Measurements from ENCODE around the gene NKIRAS2. TPM values are rescaled to one million over a fixed set of nuclear protein-coding genes. Genes with fewer than 3 reads are reported as not detected.

The NKIRAS2 gene
- total and polyA plus RNA-seq, 4 donors, result 16.4 to 20.7 (median 17.4) TPM

DNA sequence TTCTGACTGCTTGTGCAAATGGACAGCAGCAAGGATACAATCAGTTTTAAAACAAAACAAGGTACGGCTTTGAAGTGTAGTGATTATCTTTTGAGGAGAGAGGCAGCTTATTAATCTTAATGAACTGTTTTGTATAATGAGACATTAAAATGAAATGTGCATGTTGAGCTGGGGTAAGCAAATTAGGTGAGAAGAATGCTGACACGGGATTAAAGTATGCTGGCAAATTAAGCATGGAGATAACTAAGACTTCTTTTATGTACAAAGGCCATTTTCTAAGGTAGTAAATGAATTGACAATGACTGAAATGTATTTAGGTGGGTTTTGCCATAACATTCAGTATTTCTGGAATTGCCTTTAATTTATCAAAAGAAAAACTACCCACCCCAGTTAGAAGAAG lies 21.4 kb upstream of the NKIRAS2 start:
- Histone ChIP-seq H3K4me1 (ENCODE audit: control insufficient read depth in 4 of 4, insufficient read depth in 4 of 4, low read length in 3 of 4) (peaks cover 5 to 10% (median 6%) of the 10 kb centered on the region in 4 donors), H3K27me3 (ENCODE audit: control insufficient read depth in 4 of 4, insufficient read depth in 4 of 4, low read length in 3 of 4) (no peaks in the 10 kb centered on the region), H3K9ac (ENCODE audit: low read depth in 1 of 2, low read length in 2 of 2) (no peak overlapping the region), H3K4me3 (ENCODE audit: low read depth in 1 of 3, low read length in 3 of 3) (no peak overlapping the region), H3K27ac (ENCODE audit: low read depth in 1 of 2, low read length in 2 of 2) (no peak overlapping the region), H3K36me3 (ENCODE audit: control insufficient read depth in 4 of 4, insufficient read depth in 3 of 4, low read depth in 1 of 4, low read length in 3 of 4) (peaks cover 10 to 49% (median 38%) of the 10 kb centered on the region in 4 donors), H3K9me3 (ENCODE audit: control insufficient read depth in 4 of 4, low read length in 3 of 4) (no peaks in the 10 kb centered on the region)
- WGBS, result 45% methylated on average over 2 of the region's 2 CpGs
- DNase-seq (ENCODE audit: low spot score), result no peak
- TF ChIP-seq, protein P1, sequence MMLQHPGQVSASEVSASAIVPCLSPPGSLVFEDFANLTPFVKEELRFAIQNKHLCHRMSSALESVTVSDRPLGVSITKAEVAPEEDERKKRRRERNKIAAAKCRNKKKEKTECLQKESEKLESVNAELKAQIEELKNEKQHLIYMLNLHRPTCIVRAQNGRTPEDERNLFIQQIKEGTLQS (IDR thresholded peaks at IDR 0.05), result no peak
- TF ChIP-seq, protein P2, sequence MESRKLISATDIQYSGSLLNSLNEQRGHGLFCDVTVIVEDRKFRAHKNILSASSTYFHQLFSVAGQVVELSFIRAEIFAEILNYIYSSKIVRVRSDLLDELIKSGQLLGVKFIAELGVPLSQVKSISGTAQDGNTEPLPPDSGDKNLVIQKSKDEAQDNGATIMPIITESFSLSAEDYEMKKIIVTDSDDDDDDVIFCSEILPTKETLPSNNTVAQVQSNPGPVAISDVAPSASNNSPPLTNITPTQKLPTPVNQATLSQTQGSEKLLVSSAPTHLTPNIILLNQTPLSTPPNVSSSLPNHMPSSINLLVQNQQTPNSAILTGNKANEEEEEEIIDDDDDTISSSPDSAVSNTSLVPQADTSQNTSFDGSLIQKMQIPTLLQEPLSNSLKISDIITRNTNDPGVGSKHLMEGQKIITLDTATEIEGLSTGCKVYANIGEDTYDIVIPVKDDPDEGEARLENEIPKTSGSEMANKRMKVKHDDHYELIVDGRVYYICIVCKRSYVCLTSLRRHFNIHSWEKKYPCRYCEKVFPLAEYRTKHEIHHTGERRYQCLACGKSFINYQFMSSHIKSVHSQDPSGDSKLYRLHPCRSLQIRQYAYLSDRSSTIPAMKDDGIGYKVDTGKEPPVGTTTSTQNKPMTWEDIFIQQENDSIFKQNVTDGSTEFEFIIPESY (IDR thresholded peaks at IDR 0.05), result no peak
- TF ChIP-seq JUND (IDR thresholded peaks at IDR 0.05), result no peak
- no peak for TF ChIP-seq FOXA2 (IDR thresholded peaks at IDR 0.05)
- TF ChIP-seq, protein P3, sequence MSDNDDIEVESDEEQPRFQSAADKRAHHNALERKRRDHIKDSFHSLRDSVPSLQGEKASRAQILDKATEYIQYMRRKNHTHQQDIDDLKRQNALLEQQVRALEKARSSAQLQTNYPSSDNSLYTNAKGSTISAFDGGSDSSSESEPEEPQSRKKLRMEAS (IDR thresholded peaks at IDR 0.05), result no peak
- no peak for TF ChIP-seq HNF4A (conservative IDR thresholded peaks at IDR 0.05)
- TF ChIP-seq FOXA1 (IDR thresholded peaks at IDR 0.05), result no peak
- no peak for TF ChIP-seq GABPA (IDR thresholded peaks at IDR 0.05 in 1 of 2, conservative IDR thresholded peaks at IDR 0.05 in 1 of 2)
- TF ChIP-seq NR2F2 (IDR thresholded peaks at IDR 0.05), result no peak
- TF ChIP-seq, protein P4, sequence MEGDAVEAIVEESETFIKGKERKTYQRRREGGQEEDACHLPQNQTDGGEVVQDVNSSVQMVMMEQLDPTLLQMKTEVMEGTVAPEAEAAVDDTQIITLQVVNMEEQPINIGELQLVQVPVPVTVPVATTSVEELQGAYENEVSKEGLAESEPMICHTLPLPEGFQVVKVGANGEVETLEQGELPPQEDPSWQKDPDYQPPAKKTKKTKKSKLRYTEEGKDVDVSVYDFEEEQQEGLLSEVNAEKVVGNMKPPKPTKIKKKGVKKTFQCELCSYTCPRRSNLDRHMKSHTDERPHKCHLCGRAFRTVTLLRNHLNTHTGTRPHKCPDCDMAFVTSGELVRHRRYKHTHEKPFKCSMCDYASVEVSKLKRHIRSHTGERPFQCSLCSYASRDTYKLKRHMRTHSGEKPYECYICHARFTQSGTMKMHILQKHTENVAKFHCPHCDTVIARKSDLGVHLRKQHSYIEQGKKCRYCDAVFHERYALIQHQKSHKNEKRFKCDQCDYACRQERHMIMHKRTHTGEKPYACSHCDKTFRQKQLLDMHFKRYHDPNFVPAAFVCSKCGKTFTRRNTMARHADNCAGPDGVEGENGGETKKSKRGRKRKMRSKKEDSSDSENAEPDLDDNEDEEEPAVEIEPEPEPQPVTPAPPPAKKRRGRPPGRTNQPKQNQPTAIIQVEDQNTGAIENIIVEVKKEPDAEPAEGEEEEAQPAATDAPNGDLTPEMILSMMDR (IDR thresholded peaks at IDR 0.05; ENCODE audit: low read depth, low read length, missing input control), result no peak
- no peak for TF ChIP-seq SP1 (IDR thresholded peaks at IDR 0.05)

DNA sequence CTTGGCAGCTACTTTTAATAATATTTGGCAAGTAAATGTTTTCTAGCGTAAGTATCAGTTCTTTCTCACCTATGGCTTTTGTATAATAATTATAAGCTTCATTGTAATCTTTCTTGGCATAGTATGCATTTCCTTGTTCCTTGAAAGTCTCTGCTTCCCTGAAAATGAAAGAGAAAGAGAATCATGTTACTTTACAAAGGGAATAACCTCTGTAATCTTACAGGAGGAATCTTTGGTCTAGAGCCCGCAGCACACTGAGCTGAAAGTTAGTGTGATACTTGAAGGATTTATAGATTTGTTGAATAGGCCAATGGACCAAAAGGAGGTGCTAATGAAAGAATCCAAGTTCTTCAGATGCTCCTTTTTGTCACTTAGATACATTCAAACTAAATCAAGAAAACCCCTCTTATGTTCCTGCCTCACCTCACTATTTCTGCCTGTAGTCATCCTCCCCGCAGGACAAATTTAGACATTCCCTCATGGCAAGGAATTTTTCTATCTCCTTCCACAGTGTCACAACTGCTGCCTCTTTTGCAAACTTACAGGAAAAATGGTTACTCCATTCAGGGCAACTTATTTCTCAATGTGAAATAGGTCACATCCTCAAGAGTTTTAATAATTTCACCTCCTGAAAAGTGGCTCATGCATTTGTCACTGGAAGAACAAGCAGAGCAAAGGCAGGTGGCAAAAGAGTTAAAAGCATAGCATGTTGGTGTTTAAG lies 19.3 kb upstream of the NKIRAS2 start:
- no peak for DNase-seq (ENCODE audit: low spot score)
- H3K9me3 ChIP-seq (ENCODE audit: control insufficient read depth in 4 of 4, low read length in 3 of 4), result no peaks in the 10 kb centered on the region

More for the DNA sequence above, 19.3 kb upstream of the NKIRAS2 start:
- Histone ChIP-seq H3K9ac (ENCODE audit: low read depth in 1 of 2, low read length in 2 of 2) (peak overlapping the region in 1 of 2 donors; percentile 8), H3K27ac (ENCODE audit: low read depth in 1 of 2, low read length in 2 of 2) (no peak overlapping the region), H3K27me3 (ENCODE audit: control insufficient read depth in 4 of 4, insufficient read depth in 4 of 4, low read length in 3 of 4) (no peaks in the 10 kb centered on the region), H3K4me1 (ENCODE audit: control insufficient read depth in 4 of 4, insufficient read depth in 4 of 4, low read length in 3 of 4) (peaks cover 5 to 12% (median 6%) of the 10 kb centered on the region in 4 donors), H3K36me3 (ENCODE audit: control insufficient read depth in 4 of 4, insufficient read depth in 3 of 4, low read depth in 1 of 4, low read length in 3 of 4) (peaks cover 10 to 35% (median 27%) of the 10 kb centered on the region in 4 donors), H3K4me3 (ENCODE audit: low read depth in 1 of 3, low read length in 3 of 3) (no peak overlapping the region)
- WGBS, result 75% methylated on average over 3 of the region's 3 CpGs
- TF ChIP-seq, protein P5, sequence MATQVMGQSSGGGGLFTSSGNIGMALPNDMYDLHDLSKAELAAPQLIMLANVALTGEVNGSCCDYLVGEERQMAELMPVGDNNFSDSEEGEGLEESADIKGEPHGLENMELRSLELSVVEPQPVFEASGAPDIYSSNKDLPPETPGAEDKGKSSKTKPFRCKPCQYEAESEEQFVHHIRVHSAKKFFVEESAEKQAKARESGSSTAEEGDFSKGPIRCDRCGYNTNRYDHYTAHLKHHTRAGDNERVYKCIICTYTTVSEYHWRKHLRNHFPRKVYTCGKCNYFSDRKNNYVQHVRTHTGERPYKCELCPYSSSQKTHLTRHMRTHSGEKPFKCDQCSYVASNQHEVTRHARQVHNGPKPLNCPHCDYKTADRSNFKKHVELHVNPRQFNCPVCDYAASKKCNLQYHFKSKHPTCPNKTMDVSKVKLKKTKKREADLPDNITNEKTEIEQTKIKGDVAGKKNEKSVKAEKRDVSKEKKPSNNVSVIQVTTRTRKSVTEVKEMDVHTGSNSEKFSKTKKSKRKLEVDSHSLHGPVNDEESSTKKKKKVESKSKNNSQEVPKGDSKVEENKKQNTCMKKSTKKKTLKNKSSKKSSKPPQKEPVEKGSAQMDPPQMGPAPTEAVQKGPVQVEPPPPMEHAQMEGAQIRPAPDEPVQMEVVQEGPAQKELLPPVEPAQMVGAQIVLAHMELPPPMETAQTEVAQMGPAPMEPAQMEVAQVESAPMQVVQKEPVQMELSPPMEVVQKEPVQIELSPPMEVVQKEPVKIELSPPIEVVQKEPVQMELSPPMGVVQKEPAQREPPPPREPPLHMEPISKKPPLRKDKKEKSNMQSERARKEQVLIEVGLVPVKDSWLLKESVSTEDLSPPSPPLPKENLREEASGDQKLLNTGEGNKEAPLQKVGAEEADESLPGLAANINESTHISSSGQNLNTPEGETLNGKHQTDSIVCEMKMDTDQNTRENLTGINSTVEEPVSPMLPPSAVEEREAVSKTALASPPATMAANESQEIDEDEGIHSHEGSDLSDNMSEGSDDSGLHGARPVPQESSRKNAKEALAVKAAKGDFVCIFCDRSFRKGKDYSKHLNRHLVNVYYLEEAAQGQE (IDR thresholded peaks at IDR 0.05), result no peak
- no peak for TF ChIP-seq TAF1 (conservative IDR thresholded peaks at IDR 0.05)
